H4 (cell line): Measurements from ENCODE around the gene C1QC. TPM values are rescaled to one million over a fixed set of nuclear protein-coding genes. Genes with fewer than 3 reads are reported as not detected.

Source experiments
- DNase-seq: peaks from one replicate; pipeline ENCODE4 v3.0.0-alpha.2; 2015; ENCODE audit warnings: low spot score
- total RNA-seq: library from RNA; depleted of rRNA; stranded (reverse); fragments of >200 nt; shearing (Covaris generic); gene quantifications from 2 replicates; pipeline ENCODE4 v1.2.3, GENCODE V29; 2014; rRNA removed

Gene C1QC
- total RNA-seq = not detected in 2 replicates

DNA sequence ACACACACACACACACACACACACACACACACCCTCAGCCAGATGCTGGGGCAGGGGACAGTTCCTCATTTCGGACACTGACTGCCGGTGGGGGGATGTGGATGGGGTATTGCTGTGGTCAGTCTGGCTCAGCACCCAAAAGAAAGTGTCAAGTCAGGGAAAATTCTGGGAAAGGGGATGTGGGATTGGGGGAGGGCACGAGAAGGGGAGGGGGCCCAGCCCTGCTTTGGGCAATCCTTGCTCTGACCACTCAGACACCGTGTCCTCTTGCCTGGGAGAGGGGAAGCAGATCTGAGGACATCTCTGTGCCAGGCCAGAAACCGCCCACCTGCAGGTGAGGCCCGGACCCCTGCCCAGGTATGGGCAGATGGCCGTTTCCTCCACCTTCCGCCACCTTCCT lies at the start of gene C1QC:
Gene C1QC, plus strand, starts transcription at position 253 of the 400 bp plus-strand sequence. CDS start 391 bp downstream, outside the sequence.
- no peak for DNase-seq

DNA sequence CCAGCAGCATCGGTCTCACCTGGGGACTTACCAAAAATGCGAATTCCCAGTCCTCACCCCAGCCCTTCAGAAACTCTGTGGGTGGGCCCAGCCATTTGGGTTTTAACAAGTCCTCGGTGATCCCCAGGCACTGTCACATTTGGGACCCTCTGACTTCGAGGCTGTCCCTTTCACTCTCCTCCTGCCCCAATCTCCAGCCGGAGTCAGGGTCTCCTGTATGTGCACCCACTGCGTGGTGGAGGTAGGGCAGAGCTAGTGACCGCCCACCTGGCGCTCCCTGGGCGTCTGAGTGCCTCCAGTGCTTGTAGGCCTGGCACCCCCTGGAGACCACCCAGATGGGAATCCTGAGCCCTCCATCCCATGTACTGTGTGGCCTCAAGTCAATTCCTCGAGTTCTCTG lies 49.0 kb upstream of the C1QC start:
- DNase-seq = no peak

DNA sequence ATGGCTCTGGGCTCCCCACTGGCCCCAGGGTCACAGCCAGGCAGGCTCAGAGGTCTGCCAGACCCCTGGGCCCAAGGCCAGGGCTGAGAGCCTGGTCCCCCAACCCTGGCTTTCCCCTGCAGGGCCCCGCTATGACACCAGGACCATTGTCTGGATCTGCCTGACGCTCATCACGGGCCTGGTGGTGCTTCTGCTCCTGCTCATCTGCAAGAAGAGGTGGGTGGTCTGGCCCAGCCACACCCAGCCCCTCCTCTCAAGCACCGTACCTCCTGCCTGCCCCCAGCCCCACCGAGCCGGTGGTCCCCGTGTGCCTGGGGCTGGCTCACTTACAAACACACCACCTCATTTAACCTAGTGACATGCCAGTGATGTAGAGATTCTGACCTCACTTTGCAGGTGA lies 48.3 kb upstream of the C1QC start:
- DNase-seq = no peak

DNA sequence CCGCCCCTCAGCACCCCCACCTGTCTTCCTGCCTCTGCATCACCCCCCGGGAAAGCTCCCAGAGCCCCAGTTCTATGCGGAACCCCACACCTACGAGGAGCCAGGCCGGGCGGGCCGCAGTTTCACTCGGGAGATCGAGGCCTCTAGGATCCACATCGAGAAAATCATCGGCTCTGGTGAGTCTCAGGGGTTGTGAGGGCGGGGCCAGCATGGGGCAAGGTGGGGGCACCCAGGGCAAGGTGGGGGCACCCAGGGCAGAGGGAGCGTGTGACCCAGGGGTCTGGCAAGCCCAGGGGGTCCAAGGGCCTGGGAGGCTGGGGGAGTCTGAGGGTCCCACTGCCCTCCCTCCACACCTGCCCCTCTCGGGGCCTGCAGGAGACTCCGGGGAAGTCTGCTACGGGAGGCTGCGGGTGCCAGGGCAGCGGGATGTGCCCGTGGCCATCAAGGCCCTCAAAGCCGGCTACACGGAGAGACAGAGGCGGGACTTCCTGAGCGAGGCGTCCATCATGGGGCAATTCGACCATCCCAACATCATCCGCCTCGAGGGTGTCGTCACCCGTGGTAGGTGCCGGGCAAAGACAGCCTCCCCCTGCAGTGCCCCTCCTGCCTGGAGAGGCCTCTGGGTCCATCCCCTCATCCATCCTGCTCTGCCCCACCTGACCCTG lies 46.0 kb upstream of the C1QC start:
- no peak for DNase-seq

DNA sequence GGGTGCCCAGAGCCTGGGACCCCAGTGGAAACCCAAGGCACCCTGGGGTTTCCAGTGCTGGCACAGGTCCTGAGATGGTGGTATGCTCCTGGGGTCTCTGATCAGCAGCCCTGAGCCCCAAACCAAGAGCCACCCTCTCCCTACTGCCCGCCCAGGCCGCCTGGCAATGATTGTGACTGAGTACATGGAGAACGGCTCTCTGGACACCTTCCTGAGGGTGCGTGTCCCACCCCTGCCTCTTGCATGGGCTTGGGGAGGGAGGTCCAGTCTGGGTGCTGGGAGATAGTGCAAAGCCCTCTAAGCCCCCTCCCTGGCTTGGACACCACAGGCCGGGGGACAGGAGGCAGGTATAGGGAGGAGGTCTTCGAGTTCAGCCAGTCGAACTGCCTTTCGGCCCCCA lies 45.4 kb upstream of the C1QC start:
- DNase-seq = no peak

DNA sequence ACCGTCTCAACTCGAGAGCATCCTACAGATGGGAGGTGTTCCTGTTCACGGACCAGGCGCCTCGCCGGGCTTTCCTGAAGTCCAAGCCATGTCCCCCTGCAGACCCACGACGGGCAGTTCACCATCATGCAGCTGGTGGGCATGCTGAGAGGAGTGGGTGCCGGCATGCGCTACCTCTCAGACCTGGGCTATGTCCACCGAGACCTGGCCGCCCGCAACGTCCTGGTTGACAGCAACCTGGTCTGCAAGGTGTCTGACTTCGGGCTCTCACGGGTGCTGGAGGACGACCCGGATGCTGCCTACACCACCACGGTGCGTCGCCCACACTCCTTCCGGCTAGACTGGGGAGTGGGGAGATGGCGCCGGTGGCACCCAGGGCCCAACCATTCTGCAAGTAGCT lies 44.7 kb upstream of the C1QC start:
- DNase-seq = no peak

DNA sequence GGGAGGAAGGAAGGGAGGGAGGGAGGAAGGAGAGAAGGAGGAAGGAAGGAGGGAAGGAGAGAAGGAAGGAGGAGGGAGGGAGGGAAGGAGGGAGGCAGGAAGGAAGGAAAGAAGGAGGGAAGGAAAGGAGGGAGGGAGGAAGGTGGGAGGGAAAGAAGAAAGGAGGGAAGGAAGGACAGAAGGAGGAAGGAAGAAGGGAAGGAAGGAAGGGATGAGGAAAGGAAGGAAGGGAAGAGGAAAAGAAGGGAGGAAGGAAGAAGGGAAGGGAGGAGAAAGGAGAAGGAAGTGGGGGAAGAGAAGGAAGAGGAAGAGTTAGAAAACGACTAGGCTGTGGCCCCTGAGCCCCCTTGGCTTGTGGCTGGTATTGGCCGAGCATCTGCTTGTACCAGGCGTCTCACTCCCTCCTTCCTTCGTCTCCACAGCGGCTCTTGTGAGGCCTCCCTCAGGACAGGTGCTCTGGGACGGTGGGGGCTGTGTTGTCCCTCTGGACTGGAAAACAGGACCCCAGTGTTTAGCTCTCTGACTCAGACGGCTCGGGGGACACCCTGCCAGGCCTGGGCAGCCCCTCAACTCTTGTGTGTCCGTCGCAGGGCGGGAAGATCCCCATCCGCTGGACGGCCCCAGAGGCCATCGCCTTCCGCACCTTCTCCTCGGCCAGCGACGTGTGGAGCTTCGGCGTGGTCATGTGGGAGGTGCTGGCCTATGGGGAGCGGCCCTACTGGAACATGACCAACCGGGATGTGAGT lies 43.2 kb upstream of the C1QC start:
- DNase-seq = no peak

DNA sequence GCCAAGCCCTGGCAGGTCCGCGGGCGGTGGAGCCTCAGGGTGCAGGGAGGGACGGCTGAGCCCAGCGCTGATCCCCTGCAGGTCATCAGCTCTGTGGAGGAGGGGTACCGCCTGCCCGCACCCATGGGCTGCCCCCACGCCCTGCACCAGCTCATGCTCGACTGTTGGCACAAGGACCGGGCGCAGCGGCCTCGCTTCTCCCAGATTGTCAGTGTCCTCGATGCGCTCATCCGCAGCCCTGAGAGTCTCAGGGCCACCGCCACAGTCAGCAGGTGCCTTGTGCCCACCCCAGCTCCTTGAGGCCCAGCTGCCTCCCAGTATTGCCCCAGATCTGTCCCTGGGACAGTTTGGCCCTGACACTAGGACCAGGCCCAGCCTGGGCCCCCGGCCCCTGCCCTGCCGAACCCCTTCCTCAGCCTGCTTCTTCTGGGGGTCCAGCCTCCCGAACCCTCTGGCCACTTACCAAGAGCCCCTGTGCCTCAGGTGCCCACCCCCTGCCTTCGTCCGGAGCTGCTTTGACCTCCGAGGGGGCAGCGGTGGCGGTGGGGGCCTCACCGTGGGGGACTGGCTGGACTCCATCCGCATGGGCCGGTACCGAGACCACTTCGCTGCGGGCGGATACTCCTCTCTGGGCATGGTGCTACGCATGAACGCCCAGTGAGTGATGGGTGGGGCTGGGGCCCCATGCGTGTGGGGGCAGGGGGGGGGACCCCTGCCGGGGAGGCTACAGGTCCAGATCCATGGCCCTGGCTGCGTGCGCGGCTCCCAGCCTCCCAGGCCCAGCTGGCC lies 42.4 kb upstream of the C1QC start:
- no peak for DNase-seq

DNA sequence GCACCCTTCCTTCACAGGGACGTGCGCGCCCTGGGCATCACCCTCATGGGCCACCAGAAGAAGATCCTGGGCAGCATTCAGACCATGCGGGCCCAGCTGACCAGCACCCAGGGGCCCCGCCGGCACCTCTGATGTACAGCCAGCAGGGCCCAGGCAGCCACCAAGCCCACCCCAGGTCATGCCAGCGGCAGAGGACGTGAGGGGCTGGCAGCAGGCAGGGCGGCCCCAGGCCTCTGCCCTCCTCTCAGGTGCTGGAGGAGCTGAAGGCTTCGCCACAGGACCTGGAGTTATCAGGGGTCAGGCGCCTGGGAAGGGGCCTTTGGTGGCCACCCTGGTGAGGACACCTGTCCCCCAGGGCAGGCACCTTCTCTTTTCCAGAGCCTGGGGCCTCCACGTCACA lies 41.8 kb upstream of the C1QC start:
- no peak for DNase-seq

DNA sequence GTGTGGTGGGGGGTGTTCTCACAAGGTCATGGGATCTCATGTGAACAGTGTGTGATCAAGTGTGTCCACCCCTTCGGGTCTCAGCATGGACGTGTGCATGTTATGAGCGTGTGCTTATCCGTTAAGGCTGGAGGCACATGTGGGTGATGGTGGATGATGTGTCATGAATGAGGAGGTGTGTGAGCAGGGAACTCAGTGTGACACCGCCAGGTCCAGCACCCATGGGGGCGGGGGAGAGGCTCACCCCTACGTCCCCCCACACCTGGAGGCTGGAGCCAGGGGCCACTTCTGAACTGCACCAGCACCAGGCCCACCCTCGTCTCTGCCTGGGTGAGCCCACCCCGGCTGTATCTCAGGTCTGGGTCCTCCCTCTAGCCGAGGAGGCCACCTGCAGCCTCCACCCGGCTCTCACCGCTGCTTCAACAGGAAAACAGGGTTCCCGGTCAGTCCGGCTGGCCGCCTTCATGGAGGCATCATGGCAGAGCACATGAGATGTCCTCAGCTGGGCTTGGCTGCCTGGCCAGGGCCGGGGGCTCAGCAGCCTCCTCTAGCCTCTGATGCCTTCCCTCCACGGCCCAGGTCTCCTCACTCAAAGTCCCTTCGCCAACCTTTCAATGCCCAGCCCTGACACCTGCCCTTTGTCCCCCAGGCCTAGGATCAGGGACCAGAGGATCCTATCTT lies 41.2 kb upstream of the C1QC start:
- DNase-seq = no peak

DNA sequence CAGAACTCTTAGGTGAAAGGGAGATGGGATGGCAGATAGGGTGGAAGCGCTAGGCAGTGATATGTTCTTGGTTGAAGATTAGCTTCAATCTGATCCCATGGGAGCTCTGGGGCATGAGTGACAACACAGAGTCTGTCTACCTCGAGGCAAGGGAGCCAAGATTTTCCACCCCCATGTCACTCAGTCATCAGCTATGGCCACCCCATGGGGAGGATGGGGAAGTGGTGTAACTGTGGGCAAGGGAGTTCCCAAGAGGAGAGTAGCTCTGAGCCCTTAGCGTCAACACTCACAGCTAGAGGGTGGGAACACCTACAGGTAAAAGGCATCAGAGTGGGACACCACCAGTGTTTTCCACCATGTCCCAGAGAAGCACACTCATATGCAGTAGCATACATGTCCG lies 37.3 kb upstream of the C1QC start:
- no peak for DNase-seq

DNA sequence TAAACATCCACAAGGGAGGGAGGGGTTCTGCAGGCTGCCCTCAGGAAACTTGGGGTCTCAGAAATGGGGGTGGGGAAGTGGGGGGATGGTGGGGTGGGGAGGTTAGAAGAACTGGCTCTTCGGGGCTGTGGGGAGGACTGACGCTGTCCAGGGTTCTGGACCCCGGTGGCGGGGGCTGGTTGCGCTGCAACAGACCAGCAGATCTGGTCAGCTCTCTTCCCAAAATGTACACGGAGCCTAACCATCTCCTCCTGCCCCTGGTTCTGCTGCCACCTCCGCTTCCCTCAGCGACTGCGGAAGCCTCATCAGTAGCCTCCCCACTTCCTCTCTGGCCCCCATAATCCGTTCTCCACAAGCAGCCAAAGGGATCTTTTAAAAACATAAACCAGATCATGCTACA lies 36.3 kb upstream of the C1QC start:
- DNase-seq = no peak

DNA sequence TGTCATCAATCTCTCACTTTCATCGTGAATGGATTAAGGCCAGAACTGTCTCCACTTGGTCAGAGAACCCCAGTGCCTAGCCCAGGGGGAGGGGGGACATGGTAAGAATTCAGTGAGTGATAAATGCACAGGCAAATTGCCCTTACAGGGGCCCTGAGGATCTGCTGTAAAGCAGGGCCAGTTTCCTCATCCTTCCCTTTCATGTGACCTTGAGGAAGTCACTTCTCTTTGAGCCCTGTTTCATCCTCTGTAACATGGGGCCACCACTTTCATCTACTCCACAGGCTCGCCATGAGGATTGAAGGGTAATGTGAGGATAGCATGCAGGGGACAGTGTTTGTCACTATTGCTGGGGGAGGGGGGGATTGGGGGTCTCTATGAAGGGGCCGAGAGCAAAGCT lies 35.1 kb upstream of the C1QC start:
- DNase-seq = no peak

DNA sequence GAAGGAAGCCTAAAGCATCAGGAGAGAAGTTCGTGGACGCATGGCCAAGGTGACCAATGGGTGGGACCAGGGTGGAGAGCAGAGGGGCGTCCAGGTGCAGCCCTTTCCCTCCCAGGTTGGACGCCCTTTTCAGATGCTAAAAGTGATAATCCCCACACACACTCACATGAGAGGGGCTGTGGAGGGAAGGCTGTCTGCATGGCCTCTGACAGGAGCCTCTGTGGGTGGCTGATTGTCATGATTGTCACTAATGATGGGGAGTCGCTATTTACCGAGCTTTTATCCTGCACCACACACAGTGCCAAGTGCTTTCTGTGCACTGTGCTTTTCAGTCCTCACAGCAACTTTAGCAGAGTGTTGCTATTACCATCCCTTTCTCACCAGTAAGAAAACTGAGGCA lies 34.1 kb upstream of the C1QC start:
- DNase-seq = no peak

DNA sequence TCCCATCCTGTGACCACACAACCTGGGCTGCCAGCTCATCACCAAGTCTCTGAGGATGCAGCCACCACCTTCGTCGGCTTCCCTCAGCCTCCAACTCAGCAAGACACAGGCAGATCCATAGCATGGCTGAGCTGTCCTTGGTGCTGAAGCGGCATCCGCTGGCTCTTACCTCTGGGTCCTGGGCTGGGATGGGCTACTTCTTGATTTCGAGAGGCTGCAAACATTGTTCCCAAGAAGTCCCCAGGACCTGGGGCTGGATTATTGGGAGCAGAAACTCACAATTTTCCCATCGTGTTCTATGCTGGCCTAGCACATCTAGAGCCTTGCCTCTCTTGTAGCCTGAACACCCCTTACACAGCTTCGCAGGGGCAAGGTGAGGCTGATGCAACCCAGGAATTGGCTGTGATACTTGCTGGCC lies 31.9 kb upstream of the C1QC start:
- DNase-seq = peak; percentile 49

DNA sequence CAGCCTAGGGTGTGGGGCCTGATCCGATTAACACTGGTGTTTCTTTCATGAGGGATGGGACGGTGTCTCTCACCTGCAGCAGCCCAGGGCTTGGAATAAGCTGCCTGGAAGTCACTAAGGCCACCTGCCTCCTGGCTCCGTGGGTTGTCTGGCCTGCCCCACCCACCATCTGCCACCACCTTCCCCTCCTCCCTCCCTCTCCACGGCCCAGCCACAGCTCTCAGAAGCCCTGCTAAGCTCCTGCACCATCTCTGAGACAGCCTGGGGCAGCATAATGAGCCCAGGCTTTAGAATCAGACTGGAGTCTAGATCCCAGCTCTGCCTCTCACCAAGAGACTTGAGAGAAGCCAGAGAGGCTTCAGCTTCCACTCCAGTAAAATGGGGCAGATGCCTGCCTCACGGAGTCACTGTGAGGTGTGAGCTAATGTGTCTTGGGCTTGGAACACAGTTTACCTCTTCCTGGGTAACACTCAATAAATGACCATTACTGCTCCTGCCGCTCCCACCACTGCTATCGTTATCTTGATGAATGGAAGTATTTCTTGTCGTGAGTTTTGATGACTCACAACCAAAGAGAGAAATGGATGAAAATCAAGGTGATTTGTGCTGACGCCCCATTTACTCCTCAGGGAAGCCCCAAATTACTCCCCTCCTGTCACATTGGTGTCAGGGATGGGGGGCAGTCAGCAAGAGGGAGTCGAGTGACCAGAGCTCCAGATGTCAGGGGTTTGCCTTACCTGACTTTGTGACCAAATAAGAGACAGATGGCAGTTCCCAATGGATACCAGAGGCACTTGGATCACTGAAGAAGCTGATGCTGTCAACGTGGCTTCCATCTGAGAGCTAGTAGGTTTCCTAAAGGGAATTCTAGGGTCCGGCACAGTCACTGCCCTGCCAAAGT lies 30.5 kb upstream of the C1QC start:
- DNase-seq = no peak

DNA sequence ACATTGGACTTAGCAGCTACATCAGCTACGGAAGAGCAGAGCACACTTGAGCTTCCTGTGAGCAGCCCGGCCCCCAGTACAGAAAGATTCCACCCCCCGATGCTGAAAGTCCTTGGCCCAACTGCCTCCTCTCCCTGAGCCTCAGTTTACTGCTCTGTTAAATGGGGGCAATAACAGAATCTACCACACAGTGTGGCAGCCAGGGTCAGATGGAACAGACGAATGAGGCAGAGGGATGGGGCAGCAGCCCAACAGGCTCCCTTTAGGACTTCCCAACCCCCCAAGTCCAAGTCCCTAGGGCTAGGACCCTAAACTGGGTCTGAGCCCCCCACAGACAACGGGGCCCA lies 29.9 kb upstream of the C1QC start:
- DNase-seq = no peak

DNA sequence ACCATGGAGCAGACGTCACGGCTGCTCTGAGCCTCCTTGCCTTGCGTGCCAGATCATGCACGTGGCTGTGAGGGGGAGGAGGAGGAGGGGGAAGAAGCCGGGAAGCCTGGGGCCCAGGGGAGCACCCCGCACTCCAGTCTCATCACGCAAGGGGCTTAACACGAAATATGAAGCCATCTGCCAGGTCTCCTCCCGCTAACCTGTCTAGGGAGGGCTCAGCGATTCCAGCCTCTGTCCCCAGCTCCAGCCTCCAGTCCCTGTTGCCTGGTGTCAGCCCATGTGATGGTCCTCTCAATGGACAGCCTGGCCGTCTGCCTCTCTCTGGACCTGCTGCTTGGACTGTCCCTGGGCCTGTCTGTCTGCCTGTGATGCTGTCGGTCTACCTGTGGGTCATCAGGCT lies 29.5 kb upstream of the C1QC start:
- DNase-seq = no peak

DNA sequence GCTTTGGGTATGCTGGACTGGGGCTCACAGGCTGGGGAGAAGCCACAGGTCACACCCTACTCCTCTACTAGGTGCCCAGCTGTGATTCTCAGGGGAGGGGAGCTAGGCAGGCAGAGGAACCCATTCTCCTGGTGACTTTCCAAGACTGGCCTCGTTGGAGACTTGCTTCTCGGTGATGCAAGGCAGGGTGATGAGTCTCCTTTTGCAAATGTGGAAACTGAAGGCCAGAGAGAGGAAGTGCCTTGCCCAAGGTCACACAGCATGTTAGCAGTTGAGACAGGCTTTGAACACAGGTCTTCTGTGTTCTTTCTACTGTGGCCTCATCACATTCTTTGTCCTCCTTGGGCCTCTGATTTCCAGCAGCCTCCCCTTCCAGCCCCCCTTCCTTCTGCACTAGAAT lies 27.5 kb upstream of the C1QC start:
- no peak for DNase-seq

DNA sequence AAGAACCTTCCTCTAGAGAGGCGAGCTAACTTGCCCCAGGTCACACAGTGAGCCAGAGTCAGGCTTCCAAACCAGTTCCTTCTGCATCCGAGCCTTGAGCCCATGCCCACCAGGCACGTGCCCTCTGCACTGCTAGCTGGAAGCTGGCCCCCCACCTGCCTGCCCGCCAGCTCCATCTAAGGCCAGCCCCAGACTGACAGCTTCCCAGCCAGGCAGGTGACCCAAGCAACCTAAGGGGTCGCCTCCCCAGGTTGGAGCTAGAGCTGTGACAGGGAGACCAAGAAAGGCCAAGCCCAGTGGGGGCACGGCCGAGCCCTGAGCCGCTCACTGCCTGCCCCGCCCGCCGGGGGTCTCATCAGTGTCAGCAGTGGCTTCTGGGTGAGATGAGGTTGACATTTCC lies 26.9 kb upstream of the C1QC start:
- no peak for DNase-seq

DNA sequence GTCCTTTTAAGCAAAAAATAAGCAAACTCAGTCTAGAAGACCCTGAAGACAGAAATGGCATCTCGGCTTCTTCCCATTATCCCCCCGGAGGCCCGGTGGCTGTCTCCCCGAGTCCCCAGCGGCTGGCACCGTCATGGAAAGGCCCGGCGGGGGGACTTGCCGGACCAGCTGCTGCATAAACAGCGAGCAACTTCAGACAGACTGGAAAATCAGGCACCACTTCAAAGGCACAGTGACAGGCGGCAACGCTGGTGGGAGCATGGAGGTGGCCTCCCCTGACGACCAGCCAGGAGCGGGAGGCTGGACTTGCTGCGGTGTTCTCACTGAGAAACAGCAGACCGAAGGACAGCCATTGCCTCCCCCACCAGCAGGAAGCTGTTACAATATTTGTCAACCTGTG lies 25.4 kb upstream of the C1QC start:
- DNase-seq = no peak
